Activated CD4-positive, alpha-beta memory T cell treated with anti-CD3 and anti-CD28 coated beads, Interleukin-2, amount 10 ng/mL, durations not matched to agents 7 days and 5 days (primary cell): Measurements from ENCODE around the gene UBE2Q2. TPM values are rescaled to one million over a fixed set of nuclear protein-coding genes. Genes with fewer than 3 reads are reported as not detected.

Source experiments
- CTCF ChIA-PET: fragments of 350-600 bp; sonication (Branson Sonifier 250); formaldehyde crosslinking; loops from one replicate; lab custom pipeline; 2021; ENCODE audit warnings: antibody characterized with exemption, inconsistent platforms; lab: Charles Lee
- POLR2A ChIA-PET: fragments of 350-600 bp; sonication (Branson Sonifier 250); formaldehyde crosslinking; loops from one replicate; lab custom pipeline; 2021; ENCODE audit warnings: antibody characterized with exemption; lab: Charles Lee
- DNase-seq: peaks from one replicate; pipeline ENCODE4 v3.0.0-alpha.2; 2020
- H3K27ac Mint-ChIP-seq: one replicate; pipeline ENCODE4 v1.8.0; 2021; ENCODE audit warnings: mild to moderate bottlenecking, mixed read lengths
- H3K27me3 Mint-ChIP-seq: one replicate; pipeline ENCODE4 v1.8.0; 2021; ENCODE audit warnings: mixed read lengths
- H3K36me3 Mint-ChIP-seq: one replicate; pipeline ENCODE4 v1.8.0; 2021; ENCODE audit warnings: low read depth, mixed read lengths
- H3K4me1 Mint-ChIP-seq: one replicate; pipeline ENCODE4 v1.8.0; 2021; ENCODE audit warnings: mixed read lengths
- H3K4me3 Mint-ChIP-seq: one replicate; pipeline ENCODE4 v1.8.0; 2021; ENCODE audit warnings: mild to moderate bottlenecking, mixed read lengths
- H3K9me3 Mint-ChIP-seq: one replicate; pipeline ENCODE4 v1.8.0; 2021; ENCODE audit warnings: mixed read lengths
- total RNA-seq, 2 experiments: library from RNA; stranded (reverse); gene quantifications; one replicate each; pipeline ENCODE4 v1.2.3, GENCODE V29; 2021

The UBE2Q2 gene
- total RNA-seq, 2 experiments from 2014 or later, result 49.6 to 53.7 TPM

DNA sequence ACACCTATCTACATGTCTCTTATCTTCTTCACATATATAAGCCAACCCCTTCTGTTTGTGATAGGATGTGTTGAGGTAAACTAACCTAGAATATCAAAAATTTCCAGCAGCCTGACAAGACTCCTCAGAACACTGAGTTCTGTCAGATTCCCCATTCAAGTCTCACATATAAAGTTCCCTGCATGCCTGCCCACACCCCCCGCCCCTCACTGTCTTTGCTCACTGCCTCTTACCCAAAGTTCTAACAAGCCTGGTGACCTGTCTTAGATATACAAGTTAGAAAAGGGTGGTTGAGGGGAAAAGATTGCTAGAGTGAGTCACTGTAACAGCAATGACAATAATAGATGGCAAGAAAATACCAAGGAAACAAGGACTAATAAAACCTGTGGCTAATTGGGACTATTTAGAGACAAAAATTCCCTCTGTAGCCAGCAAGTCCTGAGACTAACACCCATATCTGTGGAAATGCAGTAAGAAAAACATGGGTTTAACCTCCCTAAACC is 100.5 kb downstream of the UBE2Q2 start:
- no peak for DNase-seq
- Mint-ChIP-seq H3K4me1 (no peaks in the 10 kb centered on the region), H3K4me3 (no peak overlapping the region), H3K27me3 (peaks cover 22% of the 10 kb centered on the region), H3K9me3 (no peaks in the 10 kb centered on the region), H3K27ac (no peak overlapping the region), H3K36me3 (peaks cover 9% of the 10 kb centered on the region)
- ChIA-PET CTCF (no interaction called here), POLR2A (no interaction called here)

DNA sequence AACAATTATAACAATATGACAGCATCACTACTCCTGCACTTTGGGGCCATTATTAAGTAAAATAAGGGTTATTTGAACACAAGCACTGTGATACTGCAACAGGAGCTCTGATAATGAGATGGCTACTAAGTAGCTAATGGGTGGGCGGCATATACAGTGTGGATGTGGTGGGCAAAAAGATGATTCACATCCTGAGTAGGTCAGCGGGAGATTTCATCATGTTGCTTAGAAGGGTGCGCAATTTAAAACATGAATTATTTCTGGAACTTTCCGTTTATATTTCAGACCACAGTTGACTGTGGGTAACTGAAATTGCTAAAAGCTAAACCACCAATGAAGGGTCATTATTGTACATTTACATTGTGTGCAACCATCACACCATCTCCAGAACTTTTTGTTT is 102.7 kb downstream of the UBE2Q2 start:
- Mint-ChIP-seq H3K27ac (no peak overlapping the region), H3K4me1 (no peaks in the 10 kb centered on the region), H3K27me3 (peaks cover 40% of the 10 kb centered on the region), H3K9me3 (no peaks in the 10 kb centered on the region), H3K4me3 (no peak overlapping the region), H3K36me3 (no peaks in the 10 kb centered on the region)
- CTCF ChIA-PET, result no interaction called here
- no peak for DNase-seq
- POLR2A ChIA-PET, result no interaction called here

DNA sequence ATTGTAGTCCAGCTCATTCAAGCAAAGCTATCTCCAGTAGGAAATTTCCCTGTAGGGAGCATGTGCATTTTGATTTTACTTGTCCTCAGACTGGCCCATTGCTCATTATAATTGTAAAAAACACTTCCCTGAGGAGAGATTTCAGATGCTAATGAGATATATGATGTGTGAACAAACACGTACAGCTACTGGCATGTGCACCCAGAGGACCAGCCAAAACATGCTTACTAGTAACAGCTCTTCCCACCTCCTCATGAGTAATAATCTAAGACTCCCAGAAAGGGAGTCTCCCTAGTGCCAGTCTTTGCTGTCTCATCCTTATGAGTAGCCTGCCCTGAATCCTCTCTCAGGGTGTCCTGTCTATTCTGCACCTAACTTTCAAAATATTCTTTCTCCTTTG is 103.8 kb downstream of the UBE2Q2 start:
- DNase-seq, result no peak
- H3K27me3 Mint-ChIP-seq, result peaks cover 46% of the 10 kb centered on the region
- H3K4me3 Mint-ChIP-seq, result no peak overlapping the region
- no peaks in the 10 kb centered on the region for H3K36me3 Mint-ChIP-seq
- POLR2A ChIA-PET, result no interaction called here
- H3K9me3 Mint-ChIP-seq, result no peaks in the 10 kb centered on the region
- H3K27ac Mint-ChIP-seq, result no peak overlapping the region
- no peaks in the 10 kb centered on the region for H3K4me1 Mint-ChIP-seq
- CTCF ChIA-PET, result no interaction called here

DNA sequence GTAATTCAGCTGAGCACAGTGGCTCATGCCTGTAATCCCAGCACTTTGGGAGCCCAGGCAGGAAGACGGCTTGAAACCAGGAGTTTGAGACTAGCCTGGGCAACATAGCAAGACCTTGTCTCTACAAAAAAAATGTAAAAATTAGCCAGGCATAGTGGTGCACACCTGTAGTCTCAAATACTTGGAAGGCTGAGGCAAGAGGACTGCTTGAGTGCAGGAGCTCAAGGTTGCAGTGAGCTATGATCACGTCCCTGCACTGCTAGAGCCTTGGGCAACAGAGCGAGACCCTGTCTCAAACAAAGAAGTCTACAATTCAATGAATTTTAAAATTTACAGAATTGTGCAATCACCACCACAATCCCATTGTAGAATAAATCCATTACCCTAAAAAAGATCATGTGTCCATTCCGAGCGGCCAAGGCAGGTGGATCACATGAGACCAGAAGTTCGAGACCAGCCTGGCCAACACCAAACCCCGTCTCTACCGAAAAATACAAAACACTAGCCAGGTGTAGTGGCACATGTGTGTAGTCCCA is 105.6 kb downstream of the UBE2Q2 start:
- H3K27me3 Mint-ChIP-seq, result peaks cover 57% of the 10 kb centered on the region
- no peaks in the 10 kb centered on the region for H3K36me3 Mint-ChIP-seq
- no peak overlapping the region for H3K27ac Mint-ChIP-seq
- ChIA-PET CTCF (no interaction called here), POLR2A (no interaction called here)
- no peaks in the 10 kb centered on the region for H3K9me3 Mint-ChIP-seq
- no peak for DNase-seq
- peaks cover 6% of the 10 kb centered on the region for H3K4me1 Mint-ChIP-seq
- H3K4me3 Mint-ChIP-seq, result no peak overlapping the region

Other genes with a start within 250 kb of the UBE2Q2 start
- 10 to 100 TPM; 29.6 to 30.9 TPM for gene SNUPN, start 217.7 kb upstream of the UBE2Q2 start, total RNA-seq
- 10 to 100 TPM; 72.3 to 75.5 TPM for gene IMP3, start 203.2 kb upstream of the UBE2Q2 start, total RNA-seq
- 1 to 10 TPM; 1.8 to 1.9 TPM for gene SNX33, start 195.5 kb upstream of the UBE2Q2 start, total RNA-seq
- not detected for gene CSPG4, start 130.6 kb upstream of the UBE2Q2 start, total RNA-seq
- gene FBXO22, start 60.4 kb downstream of the UBE2Q2 start, total RNA-seq, result 10 to 100 TPM; 32.5 to 33.1 TPM
- not detected for gene NRG4, start 169.0 kb downstream of the UBE2Q2 start, total RNA-seq
- gene TMEM266, start 216.5 kb downstream of the UBE2Q2 start, total RNA-seq, result not detected